Anterior cingulate cortex (tissue), 58 donors: ENCODE measurements around the gene WDFY3.
A peak's percentile ranks its signal among the peaks of the same experiment; 100 is the strongest.

Experiments used
- DNase-seq, 58 donors: peaks; one replicate each; lab custom pipeline; 2025; lab: John Stamatoyannopoulos, UW

WDFY3 gene

GRCh38 chr4:84966382-84967242 is at the start of gene WDFY3:
Gene WDFY3 (minus strand): TSS chr4:84966690. CDS start chr4:84860591, 106,099 bp downstream.
- peak; percentile 45 to 92 (median 82) for DNase-seq

- DNase-seq = no peak
Observed at GRCh38 chr4:85005865-85006377, 39.4 kb upstream of the WDFY3 start.

- no peak for DNase-seq
Observed at GRCh38 chr4:85000343-85000742, 33.9 kb upstream of the WDFY3 start.

GRCh38 chr4:84995386-84995785 is 28.9 kb upstream of the WDFY3 start:
- no peak for DNase-seq

GRCh38 chr4:84994280-84994679 is 27.8 kb upstream of the WDFY3 start:
- peak in 4 of 58 donors; percentile 0 to 1 (median 0) for DNase-seq

- no peak for DNase-seq
Observed at GRCh38 chr4:84985952-84986351, 19.5 kb upstream of the WDFY3 start.

GRCh38 chr4:84977396-84977795 is 10.9 kb upstream of the WDFY3 start:
- DNase-seq = no peak

GRCh38 chr4:84973856-84974255 is 7.4 kb upstream of the WDFY3 start:
- no peak for DNase-seq

- peak in 2 of 58 donors; percentile 20 to 22 for DNase-seq
Observed at GRCh38 chr4:84971319-84971932, 4.9 kb upstream of the WDFY3 start.

GRCh38 chr4:84968925-84969324 is 2.4 kb upstream of the WDFY3 start:
- DNase-seq = no peak

- peak in 9 of 58 donors; percentile 13 to 56 (median 41) for DNase-seq
Observed at GRCh38 chr4:84967243-84967690, 777 bp upstream of the WDFY3 start.

- DNase-seq = peak in 48 of 58 donors; percentile 11 to 73 (median 43)
Observed at GRCh38 chr4:84965553-84966381, 723 bp downstream of the WDFY3 start.

GRCh38 chr4:84964995-84965552 is 1.4 kb downstream of the WDFY3 start:
- no peak for DNase-seq

GRCh38 chr4:84962102-84962501 is 4.4 kb downstream of the WDFY3 start:
- DNase-seq = no peak

GRCh38 chr4:84958434-84958833 is 8.1 kb downstream of the WDFY3 start:
- DNase-seq = no peak

GRCh38 chr4:84957514-84958420 is 8.7 kb downstream of the WDFY3 start:
- no peak for DNase-seq

GRCh38 chr4:84956014-84956413 is 10.5 kb downstream of the WDFY3 start:
- no peak for DNase-seq

- no peak for DNase-seq
Observed at GRCh38 chr4:84954982-84955567, 11.4 kb downstream of the WDFY3 start.

- DNase-seq = no peak
Observed at GRCh38 chr4:84952776-84953175, 13.7 kb downstream of the WDFY3 start.
